GM23338 (cell line): Measurements from ENCODE around the gene AGXT2.

Experiments used
- CREB1 ChIP-seq: fragments of 250-450 bp; sonication (Bioruptor Pico); IDR thresholded peaks from 2 replicates; pipeline ENCODE4 v1.5.0; 2020; ENCODE audit warnings: low read depth, mild to moderate bottlenecking, moderate library complexity
- EZH2 ChIP-seq: fragments of 200-600 bp; sonication (generic); IDR thresholded peaks from one replicate; pipeline ENCODE4 v1.8.0; 2017; ENCODE audit warnings: antibody characterized with exemption, mild to moderate bottlenecking, low read depth; ENCODE audit not compliant: unreplicated experiment
- EZH2phosphoT487 ChIP-seq: fragments of 200-600 bp; sonication (generic); IDR thresholded peaks from one replicate; pipeline ENCODE4 v1.8.1; 2018; ENCODE audit warnings: antibody characterized with exemption; ENCODE audit not compliant: unreplicated experiment
- JUNB ChIP-seq: IDR thresholded peaks from one replicate; pipeline ENCODE4 v1.6.1; 2016; ENCODE audit warnings: antibody characterized with exemption; ENCODE audit not compliant: unreplicated experiment
- NANOG ChIP-seq: IDR thresholded peaks from 2 replicates; pipeline ENCODE4 v1.6.1; 2016; ENCODE audit warnings: antibody characterized with exemption, borderline replicate concordance
- POLR2AphosphoS5 ChIP-seq: IDR thresholded peaks from 2 replicates; pipeline ENCODE4 v1.6.1; 2016; ENCODE audit warnings: antibody characterized with exemption, low read depth
- STAT1 ChIP-seq: IDR thresholded peaks from one replicate; pipeline ENCODE4 v1.6.1; 2016; ENCODE audit warnings: antibody characterized with exemption; ENCODE audit not compliant: unreplicated experiment
- ZNF331 ChIP-seq: fragments of 250-450 bp; sonication (Bioruptor Pico); IDR thresholded peaks from 2 replicates; pipeline ENCODE4 v1.5.0; 2020; ENCODE audit warnings: low read depth, mild to moderate bottlenecking, moderate library complexity
- TF ChIP-seq, protein P1 (sequence below), 2 experiments: fragments of 200-600 bp in 1 of 2; sonication (generic) in 1 of 2; conservative IDR thresholded peaks; 2 replicates each; pipeline versions ENCODE4 v1.5.1 to v1.6.1; 2016 to 2017; ENCODE audit warnings: antibody characterized with exemption in 2 of 2, low read depth in 2 of 2, mild to moderate bottlenecking in 2 of 2, moderate library complexity in 1 of 2
- TF ChIP-seq, protein P2 (sequence below): IDR thresholded peaks from one replicate; pipeline ENCODE4 v1.6.1; 2018; ENCODE audit warnings: antibody characterized with exemption; ENCODE audit not compliant: unreplicated experiment
- TF ChIP-seq, protein P3 (sequence below): IDR thresholded peaks from 2 replicates; pipeline ENCODE4 v1.6.1; 2016; ENCODE audit warnings: antibody characterized with exemption

DNA sequence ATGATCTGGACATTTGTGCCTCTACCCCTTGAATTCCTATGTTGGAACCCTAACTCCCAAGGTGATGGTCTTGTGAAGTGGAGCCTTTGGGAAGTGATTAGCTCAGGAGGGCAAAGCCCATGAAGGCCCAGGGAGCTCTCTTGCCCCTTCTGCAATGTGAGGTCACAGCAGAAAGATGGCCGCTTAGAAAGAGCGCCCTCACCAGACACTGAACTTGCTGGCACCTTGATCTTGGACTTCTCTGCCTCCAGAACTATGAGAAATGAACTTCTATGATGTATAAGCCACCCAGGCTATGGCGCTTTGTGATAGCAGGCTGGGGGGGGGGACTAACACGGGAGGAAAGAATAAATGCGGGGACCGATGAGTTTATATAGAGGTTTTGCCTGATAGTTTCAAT, 45.3 kb downstream of the AGXT2 start:
- TF ChIP-seq, protein P1, sequence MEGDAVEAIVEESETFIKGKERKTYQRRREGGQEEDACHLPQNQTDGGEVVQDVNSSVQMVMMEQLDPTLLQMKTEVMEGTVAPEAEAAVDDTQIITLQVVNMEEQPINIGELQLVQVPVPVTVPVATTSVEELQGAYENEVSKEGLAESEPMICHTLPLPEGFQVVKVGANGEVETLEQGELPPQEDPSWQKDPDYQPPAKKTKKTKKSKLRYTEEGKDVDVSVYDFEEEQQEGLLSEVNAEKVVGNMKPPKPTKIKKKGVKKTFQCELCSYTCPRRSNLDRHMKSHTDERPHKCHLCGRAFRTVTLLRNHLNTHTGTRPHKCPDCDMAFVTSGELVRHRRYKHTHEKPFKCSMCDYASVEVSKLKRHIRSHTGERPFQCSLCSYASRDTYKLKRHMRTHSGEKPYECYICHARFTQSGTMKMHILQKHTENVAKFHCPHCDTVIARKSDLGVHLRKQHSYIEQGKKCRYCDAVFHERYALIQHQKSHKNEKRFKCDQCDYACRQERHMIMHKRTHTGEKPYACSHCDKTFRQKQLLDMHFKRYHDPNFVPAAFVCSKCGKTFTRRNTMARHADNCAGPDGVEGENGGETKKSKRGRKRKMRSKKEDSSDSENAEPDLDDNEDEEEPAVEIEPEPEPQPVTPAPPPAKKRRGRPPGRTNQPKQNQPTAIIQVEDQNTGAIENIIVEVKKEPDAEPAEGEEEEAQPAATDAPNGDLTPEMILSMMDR (conservative IDR thresholded peaks at IDR 0.05; ENCODE audit: low read depth in 2 of 2): peak; percentile 19 to 50; a peak in 3 of 4 replicates
- TF ChIP-seq POLR2AphosphoS5 (no peak), EZH2phosphoT487 (no peak), CREB1 (CRISPR knock-in tag) (no peak), EZH2 (no peak), ZNF331 (no peak), STAT1 (no peak), JUNB (no peak), NANOG (no peak)
- TF ChIP-seq, protein P2, sequence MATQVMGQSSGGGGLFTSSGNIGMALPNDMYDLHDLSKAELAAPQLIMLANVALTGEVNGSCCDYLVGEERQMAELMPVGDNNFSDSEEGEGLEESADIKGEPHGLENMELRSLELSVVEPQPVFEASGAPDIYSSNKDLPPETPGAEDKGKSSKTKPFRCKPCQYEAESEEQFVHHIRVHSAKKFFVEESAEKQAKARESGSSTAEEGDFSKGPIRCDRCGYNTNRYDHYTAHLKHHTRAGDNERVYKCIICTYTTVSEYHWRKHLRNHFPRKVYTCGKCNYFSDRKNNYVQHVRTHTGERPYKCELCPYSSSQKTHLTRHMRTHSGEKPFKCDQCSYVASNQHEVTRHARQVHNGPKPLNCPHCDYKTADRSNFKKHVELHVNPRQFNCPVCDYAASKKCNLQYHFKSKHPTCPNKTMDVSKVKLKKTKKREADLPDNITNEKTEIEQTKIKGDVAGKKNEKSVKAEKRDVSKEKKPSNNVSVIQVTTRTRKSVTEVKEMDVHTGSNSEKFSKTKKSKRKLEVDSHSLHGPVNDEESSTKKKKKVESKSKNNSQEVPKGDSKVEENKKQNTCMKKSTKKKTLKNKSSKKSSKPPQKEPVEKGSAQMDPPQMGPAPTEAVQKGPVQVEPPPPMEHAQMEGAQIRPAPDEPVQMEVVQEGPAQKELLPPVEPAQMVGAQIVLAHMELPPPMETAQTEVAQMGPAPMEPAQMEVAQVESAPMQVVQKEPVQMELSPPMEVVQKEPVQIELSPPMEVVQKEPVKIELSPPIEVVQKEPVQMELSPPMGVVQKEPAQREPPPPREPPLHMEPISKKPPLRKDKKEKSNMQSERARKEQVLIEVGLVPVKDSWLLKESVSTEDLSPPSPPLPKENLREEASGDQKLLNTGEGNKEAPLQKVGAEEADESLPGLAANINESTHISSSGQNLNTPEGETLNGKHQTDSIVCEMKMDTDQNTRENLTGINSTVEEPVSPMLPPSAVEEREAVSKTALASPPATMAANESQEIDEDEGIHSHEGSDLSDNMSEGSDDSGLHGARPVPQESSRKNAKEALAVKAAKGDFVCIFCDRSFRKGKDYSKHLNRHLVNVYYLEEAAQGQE: no peak
- TF ChIP-seq, protein P3, sequence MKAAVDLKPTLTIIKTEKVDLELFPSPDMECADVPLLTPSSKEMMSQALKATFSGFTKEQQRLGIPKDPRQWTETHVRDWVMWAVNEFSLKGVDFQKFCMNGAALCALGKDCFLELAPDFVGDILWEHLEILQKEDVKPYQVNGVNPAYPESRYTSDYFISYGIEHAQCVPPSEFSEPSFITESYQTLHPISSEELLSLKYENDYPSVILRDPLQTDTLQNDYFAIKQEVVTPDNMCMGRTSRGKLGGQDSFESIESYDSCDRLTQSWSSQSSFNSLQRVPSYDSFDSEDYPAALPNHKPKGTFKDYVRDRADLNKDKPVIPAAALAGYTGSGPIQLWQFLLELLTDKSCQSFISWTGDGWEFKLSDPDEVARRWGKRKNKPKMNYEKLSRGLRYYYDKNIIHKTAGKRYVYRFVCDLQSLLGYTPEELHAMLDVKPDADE: no peak
